Measurements from ENCODE around the gene TCF4.

The TCF4 gene

GRCh38 chr18:55398858-55399257 lies 189.1 kb downstream of the TCF4 start:
- Histone ChIP-seq H3K4me3 (ENCODE audit: low read depth, low read length) (no peak overlapping the region), H3K9ac (ENCODE audit: low read depth, low read length) (no peak overlapping the region)

GRCh38 chr18:55396979-55397378 lies 191.0 kb downstream of the TCF4 start:
- Histone ChIP-seq H3K27ac (ENCODE audit: low read depth, low read length) (no peak overlapping the region), H3K4me1 (ENCODE audit: control insufficient read depth, insufficient read depth, low read length) (peaks cover 38% of the 10 kb centered on the region), H3K4me3 (ENCODE audit: low read depth, low read length) (no peak overlapping the region), H3K9me3 (ENCODE audit: control insufficient read depth, insufficient read depth, low read length) (no peaks in the 10 kb centered on the region), H3K36me3 (ENCODE audit: control insufficient read depth, insufficient read depth, low read length) (no peaks in the 10 kb centered on the region), H3K9ac (ENCODE audit: low read depth, low read length) (no peak overlapping the region), H3K27me3 (ENCODE audit: control insufficient read depth, insufficient read depth, low read length) (no peaks in the 10 kb centered on the region)

More at GRCh38 chr18:55398858-55399257, 189.1 kb downstream of the TCF4 start:
- no peaks in the 10 kb centered on the region for H3K27me3 ChIP-seq (ENCODE audit: control insufficient read depth, insufficient read depth, low read length)
- H3K36me3 ChIP-seq (ENCODE audit: control insufficient read depth, insufficient read depth, low read length): no peaks in the 10 kb centered on the region
- H3K27ac ChIP-seq (ENCODE audit: low read depth, low read length): no peak overlapping the region
- H3K4me1 ChIP-seq (ENCODE audit: control insufficient read depth, insufficient read depth, low read length): peaks cover 57% of the 10 kb centered on the region
- no peaks in the 10 kb centered on the region for H3K9me3 ChIP-seq (ENCODE audit: control insufficient read depth, insufficient read depth, low read length)

- no peaks in the 10 kb centered on the region for H3K27me3 ChIP-seq (ENCODE audit: control insufficient read depth, insufficient read depth, low read length)
- H3K27ac ChIP-seq (ENCODE audit: low read depth, low read length): no peak overlapping the region
- no peaks in the 10 kb centered on the region for H3K36me3 ChIP-seq (ENCODE audit: control insufficient read depth, insufficient read depth, low read length)
- no peak overlapping the region for H3K4me3 ChIP-seq (ENCODE audit: low read depth, low read length)
- no peaks in the 10 kb centered on the region for H3K9me3 ChIP-seq (ENCODE audit: control insufficient read depth, insufficient read depth, low read length)
- H3K4me1 ChIP-seq (ENCODE audit: control insufficient read depth, insufficient read depth, low read length): peaks cover 32% of the 10 kb centered on the region
- H3K9ac ChIP-seq (ENCODE audit: low read depth, low read length): no peak overlapping the region
Measured at GRCh38 chr18:55396267-55396905, 191.6 kb downstream of the TCF4 start.

- Histone ChIP-seq H3K4me3 (ENCODE audit: low read depth, low read length) (no peak overlapping the region), H3K9ac (ENCODE audit: low read depth, low read length) (no peak overlapping the region), H3K36me3 (ENCODE audit: control insufficient read depth, insufficient read depth, low read length) (no peaks in the 10 kb centered on the region), H3K27me3 (ENCODE audit: control insufficient read depth, insufficient read depth, low read length) (no peaks in the 10 kb centered on the region), H3K27ac (ENCODE audit: low read depth, low read length) (no peak overlapping the region), H3K9me3 (ENCODE audit: control insufficient read depth, insufficient read depth, low read length) (no peaks in the 10 kb centered on the region), H3K4me1 (ENCODE audit: control insufficient read depth, insufficient read depth, low read length) (peaks cover 26% of the 10 kb centered on the region)
Measured at GRCh38 chr18:55395799-55396198, 192.2 kb downstream of the TCF4 start.

DNA sequence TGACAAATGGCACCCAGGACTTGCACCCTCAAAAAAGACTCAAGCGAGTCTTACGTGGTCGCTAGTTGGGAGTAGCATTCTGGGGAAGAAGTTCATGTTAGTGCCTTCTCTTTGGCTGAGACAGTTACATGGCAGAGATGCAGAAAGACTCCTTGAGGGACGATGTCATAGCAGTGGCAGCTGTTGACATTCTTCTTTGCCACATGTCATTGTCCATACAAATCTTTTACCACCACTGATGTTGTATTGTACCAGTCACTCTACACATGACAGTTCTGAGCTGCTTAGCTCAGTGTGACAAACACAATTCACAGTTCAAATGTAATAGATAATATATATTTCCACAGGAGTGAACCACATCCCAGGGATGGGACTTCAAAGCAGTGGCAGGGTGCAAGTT lies 197.1 kb downstream of the TCF4 start:
- H3K27ac ChIP-seq (ENCODE audit: low read depth, low read length): no peak overlapping the region
- no peaks in the 10 kb centered on the region for H3K9me3 ChIP-seq (ENCODE audit: control insufficient read depth, insufficient read depth, low read length)
- no peaks in the 10 kb centered on the region for H3K36me3 ChIP-seq (ENCODE audit: control insufficient read depth, insufficient read depth, low read length)
- no peak overlapping the region for H3K9ac ChIP-seq (ENCODE audit: low read depth, low read length)
- no peaks in the 10 kb centered on the region for H3K27me3 ChIP-seq (ENCODE audit: control insufficient read depth, insufficient read depth, low read length)
- no peak overlapping the region for H3K4me3 ChIP-seq (ENCODE audit: low read depth, low read length)
- H3K4me1 ChIP-seq (ENCODE audit: control insufficient read depth, insufficient read depth, low read length): no peaks in the 10 kb centered on the region

DNA sequence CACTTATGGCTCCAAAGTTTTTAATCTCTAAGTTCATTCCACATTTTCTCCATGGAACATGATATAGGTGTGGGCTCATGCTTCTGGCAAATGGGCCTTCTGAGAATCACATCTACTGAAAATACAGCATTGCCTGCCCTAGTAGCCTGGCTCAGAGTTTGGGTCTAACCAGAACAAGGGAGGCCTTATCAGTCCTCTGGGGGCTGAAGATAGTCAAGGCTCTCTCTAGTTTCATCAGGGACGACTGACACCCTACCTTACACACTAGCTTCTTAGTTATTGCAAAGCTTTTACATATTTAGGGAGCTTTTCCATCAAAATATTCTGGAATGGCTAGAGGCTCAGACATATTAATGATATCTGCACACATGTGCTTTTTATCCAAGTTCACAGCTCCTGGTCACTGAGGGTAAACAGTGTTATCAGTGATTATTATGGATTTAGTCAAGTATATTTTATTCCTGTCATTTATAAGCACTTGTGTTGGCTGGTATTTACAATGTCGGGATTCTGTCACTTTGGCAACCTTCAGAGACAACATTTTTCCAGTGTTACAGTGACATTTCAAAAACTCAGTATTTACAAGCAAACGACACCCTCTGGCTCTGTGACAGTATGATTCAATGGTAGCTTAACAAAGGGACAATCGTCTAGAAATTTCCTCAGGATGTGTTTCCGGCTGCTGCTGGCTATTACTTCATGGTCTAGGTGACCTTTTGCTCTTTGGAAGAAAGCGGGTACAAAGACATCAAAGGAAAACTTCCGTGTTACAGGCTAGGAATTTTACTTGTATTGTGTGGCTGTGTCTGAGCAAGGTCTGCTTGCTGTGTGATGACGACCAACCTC lies 200.6 kb downstream of the TCF4 start:
- Histone ChIP-seq H3K9me3 (ENCODE audit: control insufficient read depth, insufficient read depth, low read length) (0 out of 2 replicates have a peak, but pooled peaks cover 4% of the 10 kb centered on the region), H3K4me1 (ENCODE audit: control insufficient read depth, insufficient read depth, low read length) (peaks cover 3% of the 10 kb centered on the region), H3K27me3 (ENCODE audit: control insufficient read depth, insufficient read depth, low read length) (no peaks in the 10 kb centered on the region), H3K4me3 (ENCODE audit: low read depth, low read length) (no peak overlapping the region), H3K36me3 (ENCODE audit: control insufficient read depth, insufficient read depth, low read length) (no peaks in the 10 kb centered on the region), H3K27ac (ENCODE audit: low read depth, low read length) (no peak overlapping the region), H3K9ac (ENCODE audit: low read depth, low read length) (no peak overlapping the region)

GRCh38 chr18:55386545-55386944 lies 201.4 kb downstream of the TCF4 start:
- Histone ChIP-seq H3K9me3 (ENCODE audit: control insufficient read depth, insufficient read depth, low read length) (0 out of 2 replicates have a peak, but pooled peaks cover 4% of the 10 kb centered on the region), H3K27me3 (ENCODE audit: control insufficient read depth, insufficient read depth, low read length) (no peaks in the 10 kb centered on the region), H3K4me1 (ENCODE audit: control insufficient read depth, insufficient read depth, low read length) (peaks cover 3% of the 10 kb centered on the region), H3K9ac (ENCODE audit: low read depth, low read length) (no peak overlapping the region), H3K4me3 (ENCODE audit: low read depth, low read length) (no peak overlapping the region), H3K36me3 (ENCODE audit: control insufficient read depth, insufficient read depth, low read length) (no peaks in the 10 kb centered on the region), H3K27ac (ENCODE audit: low read depth, low read length) (no peak overlapping the region)

DNA sequence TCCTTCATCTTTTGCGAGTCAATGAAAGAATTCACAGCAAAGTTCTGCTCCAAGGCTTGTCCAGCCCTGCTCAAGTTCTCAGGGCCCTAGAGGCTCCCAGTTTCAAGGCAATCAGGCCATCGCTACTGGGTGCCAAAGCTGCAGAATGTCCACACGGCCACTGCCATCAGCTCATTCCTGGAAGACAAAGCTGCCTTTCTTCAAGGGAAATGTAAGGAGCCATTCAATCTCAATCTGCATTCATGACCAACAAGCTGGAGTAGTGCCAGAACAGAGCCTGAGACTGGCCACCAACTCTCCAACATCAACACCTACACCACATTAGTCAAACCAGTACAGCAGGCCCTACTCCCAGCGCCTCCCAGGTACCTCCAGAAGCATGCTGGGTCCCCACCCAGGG lies 202.2 kb downstream of the TCF4 start:
- Histone ChIP-seq H3K36me3 (ENCODE audit: control insufficient read depth, insufficient read depth, low read length) (no peaks in the 10 kb centered on the region), H3K9me3 (ENCODE audit: control insufficient read depth, insufficient read depth, low read length) (0 out of 2 replicates have a peak, but pooled peaks cover 4% of the 10 kb centered on the region), H3K27ac (ENCODE audit: low read depth, low read length) (no peak overlapping the region)

DNA sequence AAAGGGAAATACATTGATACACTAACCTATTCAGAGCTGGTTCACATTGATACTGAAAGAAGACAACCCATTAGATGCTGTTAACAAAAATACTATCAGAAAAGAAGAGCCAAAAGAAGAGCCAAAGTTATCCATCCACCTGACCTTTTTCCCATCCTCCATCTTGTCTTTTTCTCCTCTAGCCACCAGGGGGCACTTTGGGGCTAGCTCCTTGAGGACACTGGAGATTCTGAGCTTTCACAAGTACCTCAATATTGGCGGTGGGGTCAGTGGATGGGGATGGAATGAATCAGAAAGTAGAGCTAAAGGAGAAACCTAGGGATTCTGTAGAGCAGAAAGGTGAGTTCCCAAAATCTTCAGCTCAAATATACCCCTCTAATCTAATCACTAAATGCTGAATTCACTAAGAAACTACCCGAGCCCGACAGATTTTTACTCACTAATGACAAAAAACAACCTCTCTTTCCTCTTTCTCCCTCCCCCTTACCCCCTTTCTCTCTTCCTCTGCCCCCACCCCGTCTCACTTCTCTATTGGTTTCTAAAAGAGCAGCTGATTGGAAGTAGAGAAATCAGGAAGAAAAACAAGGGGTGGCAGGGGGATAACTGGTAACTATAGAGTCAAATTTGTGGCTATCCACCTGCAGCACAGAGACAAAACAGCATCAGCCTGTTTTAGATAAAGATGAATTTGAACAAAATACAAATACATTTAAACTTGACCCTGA lies 203.3 kb downstream of the TCF4 start:
- Histone ChIP-seq H3K36me3 (ENCODE audit: control insufficient read depth, insufficient read depth, low read length) (no peaks in the 10 kb centered on the region), H3K27ac (ENCODE audit: low read depth, low read length) (no peak overlapping the region), H3K4me1 (ENCODE audit: control insufficient read depth, insufficient read depth, low read length) (peaks cover 3% of the 10 kb centered on the region), H3K9me3 (ENCODE audit: control insufficient read depth, insufficient read depth, low read length) (0 out of 2 replicates have a peak, but pooled peaks cover 4% of the 10 kb centered on the region), H3K9ac (ENCODE audit: low read depth, low read length) (no peak overlapping the region), H3K27me3 (ENCODE audit: control insufficient read depth, insufficient read depth, low read length) (no peaks in the 10 kb centered on the region), H3K4me3 (ENCODE audit: low read depth, low read length) (no peak overlapping the region)

More for the DNA sequence above, 202.2 kb downstream of the TCF4 start:
- Histone ChIP-seq H3K4me3 (ENCODE audit: low read depth, low read length) (no peak overlapping the region), H3K27me3 (ENCODE audit: control insufficient read depth, insufficient read depth, low read length) (no peaks in the 10 kb centered on the region), H3K9ac (ENCODE audit: low read depth, low read length) (no peak overlapping the region), H3K4me1 (ENCODE audit: control insufficient read depth, insufficient read depth, low read length) (peaks cover 3% of the 10 kb centered on the region)

DNA sequence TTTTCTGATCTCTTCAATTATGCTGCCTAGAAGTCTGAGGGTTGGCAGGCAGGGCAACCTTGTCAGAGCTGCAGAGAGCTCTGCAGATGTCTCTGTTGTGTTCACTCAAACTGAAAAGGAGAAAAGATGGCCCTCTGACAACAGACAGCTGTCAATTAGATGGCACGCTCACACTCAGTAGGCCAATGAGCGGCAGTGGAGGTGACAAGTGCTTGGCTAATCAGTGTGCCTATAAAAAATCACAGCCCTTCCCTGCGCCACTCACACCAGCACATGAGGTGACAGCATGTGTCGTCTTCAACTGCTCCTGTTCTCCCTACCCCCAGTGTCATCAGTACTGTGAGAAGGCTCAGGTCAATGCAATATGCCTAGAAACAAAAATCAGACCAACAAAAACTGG lies 203.9 kb downstream of the TCF4 start:
- Histone ChIP-seq H3K27ac (ENCODE audit: low read depth, low read length) (no peak overlapping the region), H3K27me3 (ENCODE audit: control insufficient read depth, insufficient read depth, low read length) (no peaks in the 10 kb centered on the region), H3K36me3 (ENCODE audit: control insufficient read depth, insufficient read depth, low read length) (no peaks in the 10 kb centered on the region), H3K4me1 (ENCODE audit: control insufficient read depth, insufficient read depth, low read length) (peaks cover 3% of the 10 kb centered on the region), H3K4me3 (ENCODE audit: low read depth, low read length) (no peak overlapping the region), H3K9ac (ENCODE audit: low read depth, low read length) (no peak overlapping the region), H3K9me3 (ENCODE audit: control insufficient read depth, insufficient read depth, low read length) (0 out of 2 replicates have a peak, but pooled peaks cover 4% of the 10 kb centered on the region)
